A549 (cell line): Measurements from ENCODE around the gene EPB41L2. TPM values are rescaled to one million over a fixed set of nuclear protein-coding genes. Genes with fewer than 3 reads are reported as not detected.
A peak's percentile ranks its signal among the peaks of the same experiment; 100 is the strongest.

Source experiments
- ATAC-seq, 2 experiments: fragments of 200-7000 bp in 1 of 2; fragments of >200 bp in 1 of 2; cut with Nextera tagmentation in 1 of 2; cut with Tn5 transposase in 1 of 2; 3 replicates each; pipeline versions ENCODE4 v1.8.0 to v1.9.1; 2018 to 2020; ENCODE audit warnings: mild to moderate bottlenecking in 1 of 2, moderate library complexity in 1 of 2
- CTCF ChIA-PET: fragments of 300-600 bp; sonication (Branson Sonifier 250); formaldehyde crosslinking; extraction: SDS; loops from one replicate; lab custom pipeline; 2021; ENCODE audit warnings: antibody characterized with exemption, inconsistent platforms; lab: Yijun Ruan, JAX
- POLR2A ChIA-PET: fragments of 350-600 bp; formaldehyde crosslinking; extraction: SDS; loops from one replicate; lab custom pipeline; 2021; ENCODE audit warnings: antibody characterized with exemption, inconsistent platforms; lab: Yijun Ruan, JAX
- DNase-seq, 2 experiments: peaks; one replicate each; pipeline versions ENCODE4 v3.0.0 to v3.0.0-alpha.2; 2011 to 2016; ENCODE audit warnings: low read depth in 1 of 2, low spot score in 1 of 2
- FAIRE-seq: peaks from 2 replicates; lab custom pipeline; 2011; peaks lifted over from hg19 to GRCh38; lab: Jason Lieb, UNC
- H3K27ac ChIP-seq, 2 experiments: fragments of >200 bp; sonication (Bioruptor Twin); formaldehyde crosslinking; 3 replicates each; pipeline ENCODE4 v1.5.1; 2016 to 2017
- H3K4me1 ChIP-seq: fragments of >200 bp; sonication (Bioruptor Twin); formaldehyde crosslinking; 3 replicates; pipeline ENCODE4 v1.6.1; 2016
- H3K4me2 ChIP-seq: fragments of >200 bp; sonication (Bioruptor Twin); formaldehyde crosslinking; 3 replicates; pipeline ENCODE4 v1.6.1; 2016
- H3K4me3 ChIP-seq: fragments of >200 bp; sonication (Bioruptor Twin); formaldehyde crosslinking; 3 replicates; pipeline ENCODE4 v1.5.1; 2016
- H3K9me3 ChIP-seq: fragments of >200 bp; sonication (Bioruptor Twin); formaldehyde crosslinking; 3 replicates; pipeline ENCODE4 v1.6.1; 2016
- CBX2 ChIP-seq: fragments of 200-600 bp; sonication (generic); IDR thresholded peaks from 2 replicates; pipeline ENCODE4 v1.6.1; 2016; ENCODE audit warnings: low read depth, mild to moderate bottlenecking, borderline replicate concordance
- CEBPB ChIP-seq, 2 experiments: fragments of >200 bp in 1 of 2; sonication (Bioruptor Twin) in 1 of 2; formaldehyde crosslinking in 1 of 2; IDR thresholded peaks; 2 replicates each; pipeline ENCODE4 v1.6.1; 2012 to 2016
- CHD2 ChIP-seq: fragments of 150-350 bp; IDR thresholded peaks from 2 replicates; pipeline ENCODE4 v1.6.1; 2014; ENCODE audit warnings: low read length; ENCODE audit not compliant: partially characterized antibody
- FOSB ChIP-seq: fragments of 250-450 bp; sonication (Bioruptor Pico); IDR thresholded peaks from 2 replicates; pipeline ENCODE4 v1.5.0; 2020; ENCODE audit warnings: mild to moderate bottlenecking, moderate library complexity
- FOSL2 ChIP-seq, 2 experiments: fragments of 450-650 bp in 1 of 2; fragments of >200 bp in 1 of 2; sonication (Bioruptor Twin) in 1 of 2; formaldehyde crosslinking; IDR thresholded peaks; 2 replicates each; pipeline versions ENCODE4 v1.5.0 to v1.6.1; 2016 to 2020; ENCODE audit warnings: mild to moderate bottlenecking in 1 of 2, moderate library complexity in 1 of 2
- HEYL ChIP-seq: fragments of 250-450 bp; sonication (Bioruptor Pico); IDR thresholded peaks from 2 replicates; pipeline ENCODE4 v1.8.0; 2021; ENCODE audit warnings: mild to moderate bottlenecking, moderate library complexity
- HOXA7 ChIP-seq: fragments of 250-450 bp; sonication (Bioruptor Pico); IDR thresholded peaks from 2 replicates; pipeline ENCODE4 v1.5.0; 2020; ENCODE audit warnings: mild to moderate bottlenecking, moderate library complexity
- HOXB13 ChIP-seq: fragments of 250-450 bp; sonication (Bioruptor Pico); IDR thresholded peaks from 2 replicates; pipeline ENCODE4 v1.5.0; 2020; ENCODE audit warnings: low read depth, mild to moderate bottlenecking, moderate library complexity
- JUN ChIP-seq, 2 experiments: fragments of >200 bp; sonication (Bioruptor Twin); formaldehyde crosslinking; IDR thresholded peaks; 2 replicates in 1 of 2; 3 replicates in 1 of 2; pipeline ENCODE4 v1.6.1; 2016 to 2017
- MAZ ChIP-seq: fragments of 150-350 bp; IDR thresholded peaks from 2 replicates; pipeline ENCODE4 v1.6.1; 2014; ENCODE audit warnings: antibody characterized with exemption, low read depth, low read length, borderline replicate concordance
- NPAS2 ChIP-seq: fragments of 250-450 bp; sonication (Bioruptor Pico); IDR thresholded peaks from 2 replicates; pipeline ENCODE4 v1.8.0; 2022; ENCODE audit warnings: mild to moderate bottlenecking, moderate library complexity, borderline replicate concordance
- NR3C1 ChIP-seq: fragments of >200 bp; sonication (Bioruptor Twin); formaldehyde crosslinking; IDR thresholded peaks from 3 replicates; pipeline ENCODE4 v1.6.1; 2017
- POLR2A ChIP-seq: IDR thresholded peaks from 2 replicates; pipeline ENCODE4 v1.6.1; 2012; ENCODE audit warnings: mild to moderate bottlenecking, low read length
- POLR2AphosphoS2 ChIP-seq: conservative IDR thresholded peaks from 2 replicates; pipeline ENCODE4 v1.6.1; 2012; ENCODE audit warnings: low read length, improper control_type of control experiment, inconsistent platforms
- RAD21 ChIP-seq, 2 experiments: fragments of >200 bp in 1 of 2; sonication (Bioruptor Twin) in 1 of 2; formaldehyde crosslinking in 1 of 2; IDR thresholded peaks in 1 of 2; conservative IDR thresholded peaks in 1 of 2; 2 replicates in 1 of 2; 3 replicates in 1 of 2; pipeline ENCODE4 v1.6.1; 2012 to 2018; ENCODE audit warnings: inconsistent platforms in 1 of 2
- RARB ChIP-seq: fragments of 250-450 bp; sonication (Bioruptor Pico); IDR thresholded peaks from 2 replicates; pipeline ENCODE4 v1.8.0; 2021; ENCODE audit warnings: mild to moderate bottlenecking, moderate library complexity
- TP53 ChIP-seq: fragments of 250-450 bp; sonication (Bioruptor Pico); IDR thresholded peaks from 2 replicates; pipeline ENCODE4 v1.5.0; 2021; ENCODE audit warnings: mild to moderate bottlenecking, moderate library complexity
- WGBS: methylation state at CpG from one replicate; pipeline ENCODE4 v1.1.6; 2017; ENCODE audit errors: missing lambda C conversion rate; 5-methylcytosine and 5-hydroxymethylcytosine counted together
- polyA plus RNA-seq, 4 experiments: library from polyadenylated mRNA; depleted of rRNA in 3 of 4; stranded (reverse); fragments of >200 nt; fragmentation: RNase III in 1 of 4; extraction: RNeasy Plus Mini Kit Qiagen cat#74134 plus additional on column Dnase treatment in 1 of 4; gene quantifications; 2 replicates in 3 of 4; 3 replicates in 1 of 4; pipeline ENCODE4 v1.2.3, GENCODE V29; 2011 to 2017
- TF ChIP-seq, protein P1 (sequence below): fragments of >200 bp; sonication (Bioruptor Twin); formaldehyde crosslinking; IDR thresholded peaks from 3 replicates; pipeline ENCODE4 v1.6.1; 2016
- TF ChIP-seq, protein P2 (sequence below): fragments of >200 bp; sonication (Bioruptor Twin); formaldehyde crosslinking; IDR thresholded peaks from 3 replicates; pipeline ENCODE4 v1.5.1; 2016
- TF ChIP-seq, protein P3 (sequence below): fragments of 250-450 bp; sonication (Bioruptor Pico); IDR thresholded peaks from 2 replicates; pipeline ENCODE4 v1.5.0; 2020; ENCODE audit warnings: low read depth, mild to moderate bottlenecking, moderate library complexity

EPB41L2 gene
- polyA plus RNA-seq, 2 of the 4 experiments (the other 2 are of a cell fraction) = 42.9 to 50.3 TPM

DNA sequence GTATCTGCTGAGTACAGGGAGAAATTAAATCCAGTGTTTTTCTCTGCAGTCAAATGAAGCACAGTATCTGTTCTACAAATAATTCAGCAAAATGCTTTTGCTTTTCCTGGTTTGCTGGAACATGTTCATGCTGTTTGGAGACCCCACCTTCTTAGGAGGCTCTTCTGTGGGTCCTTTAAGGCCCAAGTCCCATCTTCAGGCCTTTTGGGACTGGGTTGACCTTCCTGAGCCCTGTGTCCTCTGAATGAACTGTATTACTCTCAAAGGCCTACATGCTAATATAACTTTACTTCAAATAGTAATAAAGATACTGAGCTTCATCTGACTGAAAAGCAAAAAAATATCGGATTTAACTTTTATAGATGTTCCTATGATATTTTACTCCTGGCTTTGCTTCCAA lies 216.5 kb downstream of the EPB41L2 start (continued):
- no peak for TF ChIP-seq MAZ
- TF ChIP-seq JUN (IDR thresholded peaks at IDR 0.05) = no peak
- no peak for TF ChIP-seq HEYL (CRISPR knock-in tag)
- no peak for TF ChIP-seq NPAS2 (CRISPR knock-in tag)
- TF ChIP-seq, all 56 proteins: peak for 0

DNA sequence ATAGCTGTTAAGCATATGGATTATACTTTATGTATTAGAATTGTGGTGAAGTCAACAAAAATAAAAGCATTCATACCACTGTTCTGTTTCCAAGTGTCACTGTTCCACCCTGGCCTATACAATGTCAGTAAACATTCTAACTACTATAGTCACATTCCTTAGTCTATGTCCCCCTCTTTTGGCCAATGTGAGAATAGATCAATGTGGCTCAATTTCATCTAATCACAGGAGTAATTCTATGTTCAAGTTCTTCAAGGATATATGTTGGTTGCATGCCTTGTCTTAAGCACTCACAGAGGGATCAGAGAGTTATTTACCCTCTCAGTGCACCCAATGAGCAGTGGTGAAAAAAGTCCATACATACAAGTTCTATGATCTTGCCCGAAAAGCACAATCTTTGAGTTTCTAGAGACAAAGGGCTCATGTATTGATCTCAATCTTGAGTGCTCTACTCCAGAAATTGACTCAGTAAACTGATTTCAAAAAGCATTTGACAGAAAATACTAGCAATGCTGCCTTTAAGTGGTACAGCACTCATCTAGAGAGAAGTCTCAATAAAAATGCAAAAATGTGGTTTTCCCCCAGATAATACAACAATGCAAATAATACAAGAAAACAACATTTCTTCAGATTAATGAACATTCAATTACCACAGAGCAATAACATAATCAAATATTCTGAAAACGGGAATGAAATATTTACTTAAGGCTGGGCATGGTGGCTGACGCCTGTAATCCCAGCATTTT lies 219.3 kb downstream of the EPB41L2 start:
- 70% methylated on average over 3 of the region's 3 CpGs for WGBS
- peak; percentile 7 for FAIRE-seq

DNA sequence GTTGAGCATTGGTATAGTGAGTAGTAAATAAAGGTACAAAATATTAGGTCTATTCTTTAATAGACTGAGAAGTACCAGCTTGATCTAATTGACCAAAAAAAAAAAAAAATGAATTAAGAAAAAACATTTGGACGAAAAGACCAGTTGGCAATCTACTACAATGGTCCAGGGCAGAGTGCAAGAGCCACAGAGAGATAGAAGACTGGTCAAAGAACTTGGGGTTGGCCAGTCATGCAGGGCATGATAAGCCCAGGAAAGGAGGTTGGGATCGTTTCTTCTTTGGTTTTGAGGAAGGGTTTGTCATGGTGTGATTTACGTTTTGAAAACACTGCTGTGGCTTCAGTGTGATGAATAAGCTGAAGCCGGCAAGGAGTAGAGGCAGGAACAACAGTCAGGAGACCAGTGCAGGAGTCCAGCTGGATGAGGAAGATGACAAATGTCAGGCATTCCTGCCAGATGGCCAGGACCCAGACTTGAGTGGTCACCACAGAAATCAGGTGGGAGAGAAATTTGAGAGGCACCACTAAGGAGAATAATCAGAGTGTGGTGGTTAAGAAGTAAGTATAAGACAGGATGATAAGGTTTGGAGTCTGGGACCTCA lies 221.8 kb downstream of the EPB41L2 start:
- no peaks in the 10 kb centered on the region for H3K4me1 ChIP-seq
- WGBS = 76% methylated on average over 4 of the region's 4 CpGs
- H3K9me3 ChIP-seq = no peaks in the 10 kb centered on the region
- DNase-seq (no peak), FAIRE-seq (no peak), ATAC-seq (no peak)
- TF ChIP-seq HOXA7 (CRISPR knock-in tag) (no peak), CBX2 (no peak), HOXB13 (CRISPR knock-in tag) (no peak), FOSB (CRISPR knock-in tag) (no peak), HEYL (CRISPR knock-in tag) (no peak), NPAS2 (CRISPR knock-in tag) (no peak), POLR2AphosphoS2 (no peak), RARB (CRISPR knock-in tag) (no peak), NR3C1 (no peak), POLR2A (no peak), FOSL2 (IDR thresholded peaks at IDR 0.05) (no peak), FOSL2 (CRISPR knock-in tag; IDR thresholded peaks at IDR 0.05) (no peak), CEBPB (IDR thresholded peaks at IDR 0.05) (no peak)
- TF ChIP-seq, protein P1, sequence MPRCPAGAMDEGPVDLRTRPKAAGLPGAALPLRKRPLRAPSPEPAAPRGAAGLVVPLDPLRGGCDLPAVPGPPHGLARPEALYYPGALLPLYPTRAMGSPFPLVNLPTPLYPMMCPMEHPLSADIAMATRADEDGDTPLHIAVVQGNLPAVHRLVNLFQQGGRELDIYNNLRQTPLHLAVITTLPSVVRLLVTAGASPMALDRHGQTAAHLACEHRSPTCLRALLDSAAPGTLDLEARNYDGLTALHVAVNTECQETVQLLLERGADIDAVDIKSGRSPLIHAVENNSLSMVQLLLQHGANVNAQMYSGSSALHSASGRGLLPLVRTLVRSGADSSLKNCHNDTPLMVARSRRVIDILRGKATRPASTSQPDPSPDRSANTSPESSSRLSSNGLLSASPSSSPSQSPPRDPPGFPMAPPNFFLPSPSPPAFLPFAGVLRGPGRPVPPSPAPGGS = no peak
- TF ChIP-seq, protein P2, sequence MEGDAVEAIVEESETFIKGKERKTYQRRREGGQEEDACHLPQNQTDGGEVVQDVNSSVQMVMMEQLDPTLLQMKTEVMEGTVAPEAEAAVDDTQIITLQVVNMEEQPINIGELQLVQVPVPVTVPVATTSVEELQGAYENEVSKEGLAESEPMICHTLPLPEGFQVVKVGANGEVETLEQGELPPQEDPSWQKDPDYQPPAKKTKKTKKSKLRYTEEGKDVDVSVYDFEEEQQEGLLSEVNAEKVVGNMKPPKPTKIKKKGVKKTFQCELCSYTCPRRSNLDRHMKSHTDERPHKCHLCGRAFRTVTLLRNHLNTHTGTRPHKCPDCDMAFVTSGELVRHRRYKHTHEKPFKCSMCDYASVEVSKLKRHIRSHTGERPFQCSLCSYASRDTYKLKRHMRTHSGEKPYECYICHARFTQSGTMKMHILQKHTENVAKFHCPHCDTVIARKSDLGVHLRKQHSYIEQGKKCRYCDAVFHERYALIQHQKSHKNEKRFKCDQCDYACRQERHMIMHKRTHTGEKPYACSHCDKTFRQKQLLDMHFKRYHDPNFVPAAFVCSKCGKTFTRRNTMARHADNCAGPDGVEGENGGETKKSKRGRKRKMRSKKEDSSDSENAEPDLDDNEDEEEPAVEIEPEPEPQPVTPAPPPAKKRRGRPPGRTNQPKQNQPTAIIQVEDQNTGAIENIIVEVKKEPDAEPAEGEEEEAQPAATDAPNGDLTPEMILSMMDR = no peak
- H3K4me3 ChIP-seq = no peak overlapping the region
- ChIA-PET CTCF (interaction anchor here (0.9 kb wide), 1 partner anchor 13 kb away, joined by 3 read pairs; no protein-coding TSS in a partner anchor), POLR2A (no interaction called here)
- H3K27ac ChIP-seq = no peak overlapping the region
- H3K4me2 ChIP-seq = no peak overlapping the region

More for the DNA sequence above, 219.3 kb downstream of the EPB41L2 start:
- CTCF ChIA-PET = interaction anchor here (1.0 to 1.1 kb wide), 2 partner anchors 479 to 562 kb away, joined by 3 to 4 read pairs; no protein-coding TSS in a partner anchor
- Histone ChIP-seq H3K4me2 (no peak overlapping the region), H3K4me3 (no peak overlapping the region), H3K27ac (no peak overlapping the region), H3K9me3 (no peaks in the 10 kb centered on the region), H3K4me1 (no peaks in the 10 kb centered on the region)
- ATAC-seq (peak; percentile 68 to 71; a peak in 4 of 6 replicates), DNase-seq (peak; percentile 4 to 18)
- POLR2A ChIA-PET = no interaction called here
- TF ChIP-seq, protein P2 = peak; percentile 37
- TF ChIP-seq RAD21 (conservative IDR thresholded peaks at IDR 0.05 in 1 of 2, IDR thresholded peaks at IDR 0.05 in 1 of 2) = peak; percentile 44 to 51
- TF ChIP-seq HOXA7 (CRISPR knock-in tag) = no peak
- no peak for TF ChIP-seq TP53 (CRISPR knock-in tag)
- TF ChIP-seq HOXB13 (CRISPR knock-in tag) = no peak
- TF ChIP-seq, protein P3, sequence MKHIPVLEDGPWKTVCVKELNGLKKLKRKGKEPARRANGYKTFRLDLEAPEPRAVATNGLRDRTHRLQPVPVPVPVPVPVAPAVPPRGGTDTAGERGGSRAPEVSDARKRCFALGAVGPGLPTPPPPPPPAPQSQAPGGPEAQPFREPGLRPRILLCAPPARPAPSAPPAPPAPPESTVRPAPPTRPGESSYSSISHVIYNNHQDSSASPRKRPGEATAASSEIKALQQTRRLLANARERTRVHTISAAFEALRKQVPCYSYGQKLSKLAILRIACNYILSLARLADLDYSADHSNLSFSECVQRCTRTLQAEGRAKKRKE (CRISPR knock-in tag) = no peak
- no peak for TF ChIP-seq CHD2
- TF ChIP-seq HEYL (CRISPR knock-in tag) = no peak
